Thyroid gland (tissue), 4 donors: ENCODE measurements around the gene CRLF1. TPM values are rescaled to one million over a fixed set of nuclear protein-coding genes. Genes with fewer than 3 reads are reported as not detected.
A peak's percentile ranks its signal among the peaks of the same experiment; 100 is the strongest.

Source experiments
- DNase-seq, 2 donors: peaks; one replicate each; pipeline ENCODE4 v3.0.0-alpha.2; 2019
- H3K27ac ChIP-seq, 3 donors: fragments of 200-600 bp; sonication (generic); 1 replicate in 2 of 3; 2 replicates in 1 of 3; pipeline ENCODE4 v1.5.1; 2016 to 2019; ENCODE audit warnings: mild to moderate bottlenecking in 1 of 3, moderate library complexity in 1 of 3
- H3K27me3 ChIP-seq: fragments of 200-600 bp; sonication (generic); one replicate; pipeline ENCODE4 v1.5.1; 2019
- H3K36me3 ChIP-seq, 2 donors: fragments of 200-600 bp; sonication (generic); one replicate each; pipeline ENCODE4 v1.5.1; 2016 to 2019
- H3K4me1 ChIP-seq, 2 donors: fragments of 200-600 bp; sonication (generic); one replicate each; pipeline ENCODE4 v1.5.1; 2017 to 2019
- H3K4me3 ChIP-seq, 3 donors: fragments of 200-600 bp; sonication (generic); replicated peaks in 1 of 3; 1 replicate in 2 of 3; 2 replicates in 1 of 3; pipeline ENCODE4 v1.5.1; 2016; ENCODE audit warnings: mild to moderate bottlenecking in 1 of 3
- H3K9me3 ChIP-seq: fragments of 200-600 bp; sonication (generic); one replicate; pipeline ENCODE4 v1.5.1; 2017
- POLR2A ChIP-seq, 2 donors: fragments of 450-650 bp; IDR thresholded peaks; one replicate each; pipeline ENCODE4 v1.6.1; 2017; ENCODE audit warnings: antibody characterized with exemption in 2 of 2, mild to moderate bottlenecking in 2 of 2, moderate library complexity in 1 of 2
- WGBS, 2 donors: methylation state at CpG; one replicate each; pipeline ENCODE4 v1.1.5; 2017; 5-methylcytosine and 5-hydroxymethylcytosine counted together
- intact Hi-C: fragments of 100-400 bp; cut with DNase I; formaldehyde crosslinking; loops from one replicate; pipeline ENCODE4 v1.15.1; 2023
- total RNA-seq, 4 donors: library from RNA; depleted of rRNA; stranded (reverse); fragments of >200 nt; gene quantifications; one replicate each; pipeline ENCODE4 v1.2.3, GENCODE V29; 2016
- TF ChIP-seq, protein P1 (sequence below), 6 experiments: fragments of 200-600 bp in 3 of 6; fragments of 450-650 bp in 3 of 6; sonication (generic) in 3 of 6; IDR thresholded peaks; one replicate each; pipeline ENCODE4 v1.5.1; 2016 to 2019; ENCODE audit warnings: antibody characterized with exemption in 6 of 6, mild to moderate bottlenecking in 2 of 6, inconsistent platforms in 1 of 6, moderate library complexity in 1 of 6

The CRLF1 gene
- total RNA-seq, 4 donors from 2014 or later: 87.2 to 140 (median 101) TPM

DNA sequence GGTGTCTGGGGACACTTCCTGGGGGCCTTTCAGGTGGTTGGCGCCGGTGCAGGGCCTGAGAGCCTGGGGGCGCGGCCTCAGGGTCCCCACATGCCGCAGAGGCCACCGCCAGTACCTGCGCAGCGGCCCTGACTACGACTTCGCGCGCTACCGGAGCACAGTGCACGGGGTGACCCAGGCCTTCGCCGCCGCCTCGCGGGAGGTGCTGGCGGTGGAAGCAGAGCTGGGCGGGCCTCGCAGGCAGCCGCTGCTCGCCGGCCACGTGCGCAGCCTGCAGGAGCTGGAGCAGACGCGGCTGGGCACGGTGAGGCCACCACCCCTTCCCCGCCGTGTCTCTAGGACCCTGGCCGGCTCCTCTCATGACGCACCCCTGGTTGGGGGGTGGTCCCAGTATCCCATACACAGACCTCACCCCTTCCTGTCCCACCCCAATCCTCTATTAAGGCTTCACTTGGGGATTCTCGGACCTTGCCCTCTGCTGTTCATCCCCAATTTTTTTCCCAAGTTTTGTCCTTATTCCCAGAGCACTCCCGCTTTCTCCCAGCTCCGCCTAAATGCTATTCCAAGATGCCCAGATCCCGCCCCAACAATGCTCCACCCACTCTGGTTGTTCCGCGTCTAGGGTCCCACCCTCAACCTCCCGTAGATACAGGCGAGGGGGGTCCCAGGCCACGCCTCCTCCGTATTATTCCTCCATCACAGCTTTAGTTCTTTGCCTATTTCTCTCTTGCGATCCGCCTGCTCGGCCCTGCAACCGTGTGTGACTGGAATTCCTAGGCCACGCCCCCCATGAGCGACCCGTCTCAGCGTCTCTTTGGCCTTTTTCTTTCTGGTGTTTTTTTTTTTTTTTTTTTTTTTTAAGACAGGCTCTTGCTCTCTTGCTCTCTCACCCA lies 17.0 kb downstream of the CRLF1 start:
- peak overlapping the region; percentile 64 to 86 (median 79) for H3K27ac ChIP-seq
- peaks cover 12 to 24% of the 10 kb centered on the region in 2 donors for H3K4me1 ChIP-seq
- peak overlapping the region; percentile 49 to 86 (median 84) for H3K4me3 ChIP-seq
- DNase-seq: peak; percentile 68 to 73
- H3K27me3 ChIP-seq: no peaks in the 10 kb centered on the region
- intact Hi-C loops: loop anchor here (5.0 to 10.0 kb wide), 2 partner anchors 145 to 258 kb away; no protein-coding TSS in a partner anchor
- H3K36me3 ChIP-seq: no peaks in the 10 kb centered on the region
- H3K9me3 ChIP-seq: no peaks in the 10 kb centered on the region
- TF ChIP-seq, protein P1, sequence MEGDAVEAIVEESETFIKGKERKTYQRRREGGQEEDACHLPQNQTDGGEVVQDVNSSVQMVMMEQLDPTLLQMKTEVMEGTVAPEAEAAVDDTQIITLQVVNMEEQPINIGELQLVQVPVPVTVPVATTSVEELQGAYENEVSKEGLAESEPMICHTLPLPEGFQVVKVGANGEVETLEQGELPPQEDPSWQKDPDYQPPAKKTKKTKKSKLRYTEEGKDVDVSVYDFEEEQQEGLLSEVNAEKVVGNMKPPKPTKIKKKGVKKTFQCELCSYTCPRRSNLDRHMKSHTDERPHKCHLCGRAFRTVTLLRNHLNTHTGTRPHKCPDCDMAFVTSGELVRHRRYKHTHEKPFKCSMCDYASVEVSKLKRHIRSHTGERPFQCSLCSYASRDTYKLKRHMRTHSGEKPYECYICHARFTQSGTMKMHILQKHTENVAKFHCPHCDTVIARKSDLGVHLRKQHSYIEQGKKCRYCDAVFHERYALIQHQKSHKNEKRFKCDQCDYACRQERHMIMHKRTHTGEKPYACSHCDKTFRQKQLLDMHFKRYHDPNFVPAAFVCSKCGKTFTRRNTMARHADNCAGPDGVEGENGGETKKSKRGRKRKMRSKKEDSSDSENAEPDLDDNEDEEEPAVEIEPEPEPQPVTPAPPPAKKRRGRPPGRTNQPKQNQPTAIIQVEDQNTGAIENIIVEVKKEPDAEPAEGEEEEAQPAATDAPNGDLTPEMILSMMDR (IDR thresholded peaks at IDR 0.05): peak in 3 of 6 experiments; percentile 19 to 36 (median 30)
- TF ChIP-seq POLR2A (IDR thresholded peaks at IDR 0.05): no peak
- WGBS, 2 donors: 16 to 24% methylated on average over 27 to 49 of the region's 52 CpGs

DNA sequence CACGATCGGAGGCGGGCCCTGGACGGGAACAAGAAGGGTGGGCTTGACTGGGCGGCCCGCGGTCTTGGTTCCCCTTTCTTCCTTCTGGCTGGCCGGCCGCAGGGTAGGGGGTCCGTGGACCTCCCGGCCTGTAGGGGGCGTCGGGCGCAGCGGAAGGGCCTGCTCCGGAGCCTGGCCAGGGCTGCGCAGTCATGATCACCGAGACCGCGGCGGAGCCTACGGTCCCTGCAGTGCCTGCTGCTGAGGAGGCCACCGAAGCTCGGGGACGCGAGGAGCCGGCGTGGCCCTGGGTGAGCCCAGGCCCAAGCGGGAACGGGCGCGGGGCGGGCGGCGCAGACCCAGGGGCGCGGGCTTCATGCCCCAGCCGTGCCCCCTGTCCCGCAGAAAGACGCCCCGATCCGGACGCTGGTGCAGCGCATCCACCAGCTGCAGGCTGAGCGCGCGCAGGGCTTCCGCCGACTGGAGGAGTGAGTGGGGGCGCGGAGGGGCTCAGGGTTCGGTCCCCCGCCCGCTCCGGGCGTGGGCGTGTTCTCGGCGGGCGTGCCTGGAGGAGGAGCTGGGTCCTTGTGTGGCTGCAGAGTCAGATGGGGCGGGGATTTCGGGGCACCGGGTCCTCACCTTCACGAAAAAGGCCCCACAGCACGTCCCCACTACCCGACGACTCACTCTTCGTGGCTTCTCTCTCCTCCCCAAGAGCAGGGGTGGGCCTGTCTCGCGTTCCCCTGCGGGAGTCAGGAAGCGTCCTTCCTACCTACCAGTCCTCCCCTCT lies 17.8 kb downstream of the CRLF1 start, which contains the start of gene REX1BD:
Gene REX1BD (plus strand): TSS at position 188 of the 769 bp plus-strand sequence. CDS start 4 bp downstream, at position 192.
- H3K4me3 ChIP-seq: peak within 1 kb of the TSS; percentile 49 to 86 (median 84)

DNA sequence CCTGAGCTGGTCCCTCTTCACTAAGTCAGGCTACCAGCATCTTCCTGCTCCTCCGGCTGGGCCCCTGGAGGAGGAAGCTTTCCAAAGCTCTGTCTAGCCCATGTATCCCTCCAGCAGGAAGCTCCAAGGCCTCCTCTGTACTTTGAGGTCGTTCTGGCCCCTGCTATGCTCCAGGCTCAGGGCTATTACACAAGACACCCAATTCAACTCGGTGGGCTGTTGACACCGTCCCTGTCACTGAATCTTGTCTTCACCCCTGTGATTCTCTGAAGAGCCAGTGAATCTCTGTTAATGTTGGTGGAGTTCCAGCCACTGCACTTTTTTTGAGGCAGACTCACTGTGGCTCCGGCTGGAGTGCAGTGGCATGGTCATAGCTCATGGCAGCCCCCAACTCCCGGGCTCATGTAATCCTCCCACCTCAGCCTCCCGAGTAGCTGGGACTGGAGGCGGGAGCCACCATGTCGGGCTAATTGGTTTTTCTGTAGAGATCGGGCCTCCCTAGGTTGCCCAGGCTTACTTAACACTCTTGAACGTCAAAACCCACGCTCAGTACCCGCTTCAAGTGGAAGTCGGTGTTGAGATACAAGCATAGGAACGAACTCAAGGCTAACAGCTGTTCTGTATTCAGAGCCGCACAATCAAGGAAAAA lies 18.5 kb downstream of the CRLF1 start:
- Histone ChIP-seq H3K36me3 (no peaks in the 10 kb centered on the region), H3K9me3 (no peaks in the 10 kb centered on the region), H3K4me1 (peaks cover 9 to 13% of the 10 kb centered on the region in 2 donors), H3K27ac (peak overlapping the region; percentile 40 to 86 (median 79)), H3K4me3 (peak overlapping the region in 2 of 3 donors; percentile 84 to 86), H3K27me3 (no peaks in the 10 kb centered on the region)
- TF ChIP-seq, protein P1 (IDR thresholded peaks at IDR 0.05): no peak
- no peak for TF ChIP-seq POLR2A (IDR thresholded peaks at IDR 0.05)
- no peak for DNase-seq
- intact Hi-C loops: loop anchor here (10.0 kb wide), 1 partner anchor 143 kb away; no protein-coding TSS in a partner anchor
- 40 to 53% methylated on average over 13 to 16 of the region's 16 CpGs for WGBS, 2 donors

More for the DNA sequence above, 17.8 kb downstream of the CRLF1 start, which contains the start of gene REX1BD:
- H3K4me1 ChIP-seq: peaks cover 9 to 16% of the 10 kb centered on the region in 2 donors
- no peaks in the 10 kb centered on the region for H3K36me3 ChIP-seq
- peak in 1 of 2 donors; percentile 56 for TF ChIP-seq POLR2A (IDR thresholded peaks at IDR 0.05)
- TF ChIP-seq, protein P1 (IDR thresholded peaks at IDR 0.05): peak; percentile 65 to 86 (median 76)
- peak; percentile 71 to 77 for DNase-seq
- H3K27ac ChIP-seq: peak within 1 kb of the TSS; percentile 64 to 86 (median 79)
- WGBS, 2 donors: 1% methylated on average over 10 to 16 of the region's 72 CpGs
- H3K27me3 ChIP-seq: no peaks in the 10 kb centered on the region
- H3K9me3 ChIP-seq: no peaks in the 10 kb centered on the region
- intact Hi-C loops: loop anchor here (10.0 kb wide), 1 partner anchor 144 kb away; no protein-coding TSS in a partner anchor

DNA sequence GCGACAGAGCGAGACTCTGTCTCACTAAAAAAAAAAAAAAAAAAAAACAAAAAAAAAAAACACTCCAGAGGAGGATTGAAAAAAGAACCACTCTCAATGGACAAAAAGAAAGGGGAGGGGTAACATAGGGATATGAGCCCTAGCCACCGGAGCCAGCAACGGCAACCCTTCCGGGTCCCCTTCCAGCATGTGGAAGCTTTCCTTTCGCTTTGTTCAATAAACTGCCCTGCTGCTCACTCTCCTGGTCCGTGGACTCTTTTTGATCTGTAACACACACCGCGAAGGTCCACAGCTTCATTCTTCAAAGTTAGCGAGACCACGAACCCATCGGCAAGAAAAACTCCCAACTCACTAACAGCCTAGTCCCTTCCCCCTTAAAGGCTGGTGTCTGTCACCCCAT lies 19.0 kb downstream of the CRLF1 start:
- Histone ChIP-seq H3K36me3 (no peaks in the 10 kb centered on the region), H3K9me3 (no peaks in the 10 kb centered on the region), H3K4me1 (peaks cover 9 to 13% of the 10 kb centered on the region in 2 donors), H3K27ac (no peak overlapping the region), H3K27me3 (no peaks in the 10 kb centered on the region), H3K4me3 (no peak overlapping the region)
- DNase-seq: no peak
- intact Hi-C loops: loop anchor here (10.0 kb wide), 1 partner anchor 143 kb away; no protein-coding TSS in a partner anchor
- 87 to 90% methylated on average over 12 of the region's 12 CpGs for WGBS, 2 donors
- TF ChIP-seq, protein P1 (IDR thresholded peaks at IDR 0.05): no peak
